GM13976 (cell line): ENCODE results near the gene PCLO.

ENCODE experiments used
- DNase-seq: peaks from one replicate; pipeline ENCODE4 v3.0.0; 2012; ENCODE audit warnings: low spot score
- CTCF ChIP-seq: IDR thresholded peaks from 2 replicates; pipeline ENCODE4 v1.5.1; 2012; ENCODE audit warnings: borderline replicate concordance, mild to moderate bottlenecking; ENCODE audit not compliant: insufficient read depth; ENCODE audit errors: extremely low read depth, missing control alignments, control extremely low read depth
- in situ Hi-C: fragments of 300-500 bp; cut with MboI; formaldehyde crosslinking; loops from one replicate; pipeline ENCODE4 v1.12.0; 2022; ENCODE audit warnings: low sequenced_read_pairs, mixed read lengths, inconsistent platforms; ENCODE audit not compliant: unreplicated experiment

PCLO gene

GRCh38 chr7:82980130-82980788 is 182.4 kb downstream of the PCLO start:
- TF ChIP-seq CTCF = no peak
- in situ Hi-C loops = no loop called here
- DNase-seq = no peak

GRCh38 chr7:82975811-82976468 is 186.7 kb downstream of the PCLO start:
- no peak for DNase-seq
- in situ Hi-C loops = no loop called here
- TF ChIP-seq CTCF = no peak

- no peak for TF ChIP-seq CTCF
- DNase-seq = no peak
- in situ Hi-C loops = no loop called here
Observed at GRCh38 chr7:82972135-82972534, 190.5 kb downstream of the PCLO start.

DNA sequence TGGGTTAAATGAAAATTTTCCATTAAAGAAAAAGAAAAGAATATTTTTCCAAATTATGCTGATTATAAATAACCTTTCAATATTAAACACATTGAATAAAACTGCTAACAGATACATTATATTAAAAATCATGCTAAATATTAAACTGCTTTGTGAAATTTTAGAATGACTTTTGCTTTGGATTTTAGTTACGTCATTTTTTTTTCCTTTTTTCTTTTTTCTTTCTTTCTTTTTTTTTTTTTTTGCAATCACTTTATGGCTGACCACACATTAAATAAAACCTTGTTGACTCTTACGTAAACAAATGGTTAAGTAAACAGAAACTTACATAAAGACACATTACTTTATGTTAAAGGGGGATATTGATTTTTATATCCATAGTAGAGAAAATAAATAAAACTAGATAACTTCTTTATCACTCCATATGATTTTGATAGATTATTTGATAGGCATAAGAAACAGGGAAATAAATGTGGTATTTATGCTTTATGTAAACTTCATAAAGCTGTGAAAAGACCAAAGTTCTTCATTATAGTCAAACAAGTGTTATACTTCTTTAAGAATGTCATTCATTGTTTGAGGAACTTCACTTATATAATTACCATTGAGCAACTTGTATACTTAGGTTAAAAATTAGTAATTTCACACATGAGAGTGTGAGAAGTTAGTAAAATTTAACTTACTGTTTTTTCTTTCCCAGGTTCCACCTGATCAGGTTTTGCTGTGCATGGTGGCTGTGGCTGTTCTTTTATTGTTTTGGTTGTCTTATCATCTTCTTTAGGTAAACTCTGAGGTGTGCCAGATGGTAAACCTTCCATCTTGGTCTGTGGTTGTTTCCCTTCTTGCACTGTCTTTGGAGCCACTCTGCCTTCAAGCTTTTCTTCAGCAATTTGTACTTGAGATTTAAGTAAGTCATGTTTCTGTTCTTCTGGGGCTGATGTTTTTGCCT is 197.3 kb downstream of the PCLO start:
- in situ Hi-C loops = no loop called here
- no peak for TF ChIP-seq CTCF
- DNase-seq = no peak

- in situ Hi-C loops = no loop called here
- no peak for DNase-seq
- TF ChIP-seq CTCF = no peak
Observed at GRCh38 chr7:82964150-82964882, 198.4 kb downstream of the PCLO start.

GRCh38 chr7:82961240-82961639 is 201.4 kb downstream of the PCLO start:
- TF ChIP-seq CTCF = no peak
- in situ Hi-C loops = no loop called here
- no peak for DNase-seq
